C4-2B (cell line): ENCODE results near the gene LDLR.

Experiments used
- ZFX ChIP-seq: fragments of 450-650 bp; IDR thresholded peaks from 2 replicates; pipeline ENCODE4 v1.6.1; 2017
- TF ChIP-seq, protein P1 (sequence below): fragments of 450-650 bp; conservative IDR thresholded peaks from 2 replicates; pipeline ENCODE4 v1.5.1; 2017; ENCODE audit warnings: mild to moderate bottlenecking

DNA sequence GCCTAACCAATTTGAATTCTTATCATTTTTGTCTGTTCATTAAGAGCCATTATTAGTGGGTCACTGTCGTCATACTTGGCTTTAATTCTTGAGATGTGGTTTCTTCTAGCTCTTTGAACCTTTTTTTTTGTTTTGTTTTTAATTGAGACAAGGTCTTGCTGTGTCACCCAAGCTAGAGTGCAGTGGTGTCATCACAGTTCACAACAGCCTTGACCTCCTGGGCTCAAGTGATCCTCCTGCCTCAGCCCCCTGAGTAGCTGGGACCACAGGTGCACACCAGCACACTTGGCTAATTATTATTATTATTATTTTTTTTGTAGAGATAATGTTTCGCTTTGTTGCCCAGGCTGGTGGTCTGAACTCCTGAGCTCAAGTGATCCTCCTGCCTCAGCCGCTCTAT lies 25.8 kb upstream of the LDLR start:
- TF ChIP-seq, protein P1, sequence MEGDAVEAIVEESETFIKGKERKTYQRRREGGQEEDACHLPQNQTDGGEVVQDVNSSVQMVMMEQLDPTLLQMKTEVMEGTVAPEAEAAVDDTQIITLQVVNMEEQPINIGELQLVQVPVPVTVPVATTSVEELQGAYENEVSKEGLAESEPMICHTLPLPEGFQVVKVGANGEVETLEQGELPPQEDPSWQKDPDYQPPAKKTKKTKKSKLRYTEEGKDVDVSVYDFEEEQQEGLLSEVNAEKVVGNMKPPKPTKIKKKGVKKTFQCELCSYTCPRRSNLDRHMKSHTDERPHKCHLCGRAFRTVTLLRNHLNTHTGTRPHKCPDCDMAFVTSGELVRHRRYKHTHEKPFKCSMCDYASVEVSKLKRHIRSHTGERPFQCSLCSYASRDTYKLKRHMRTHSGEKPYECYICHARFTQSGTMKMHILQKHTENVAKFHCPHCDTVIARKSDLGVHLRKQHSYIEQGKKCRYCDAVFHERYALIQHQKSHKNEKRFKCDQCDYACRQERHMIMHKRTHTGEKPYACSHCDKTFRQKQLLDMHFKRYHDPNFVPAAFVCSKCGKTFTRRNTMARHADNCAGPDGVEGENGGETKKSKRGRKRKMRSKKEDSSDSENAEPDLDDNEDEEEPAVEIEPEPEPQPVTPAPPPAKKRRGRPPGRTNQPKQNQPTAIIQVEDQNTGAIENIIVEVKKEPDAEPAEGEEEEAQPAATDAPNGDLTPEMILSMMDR = no peak
- no peak for TF ChIP-seq ZFX
